Measurements from ENCODE around the gene ZNF609.

DNA sequence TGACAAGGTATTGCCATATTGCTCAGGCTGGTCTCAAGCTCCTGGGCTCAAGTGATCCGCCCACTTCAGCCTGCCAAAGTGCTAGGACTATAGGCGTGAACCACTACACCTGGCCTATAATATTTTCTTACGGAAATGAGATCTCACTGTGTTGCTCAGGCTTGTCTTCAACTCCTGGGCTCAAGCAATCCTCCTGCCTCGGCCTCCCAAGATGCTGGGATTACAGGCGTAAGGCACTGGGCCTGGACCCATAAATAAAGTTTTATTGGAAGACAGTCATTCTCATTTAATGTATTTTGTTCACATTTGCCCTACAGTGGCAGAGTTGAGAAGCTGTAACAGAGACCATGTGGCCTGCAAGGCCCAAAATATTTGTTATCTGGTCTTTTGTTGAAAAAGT lies 173.0 kb downstream of the ZNF609 start:
- TF ChIP-seq POLR2A (IDR thresholded peaks at IDR 0.05) (no peak), POLR2AphosphoS5 (IDR thresholded peaks at IDR 0.05) (no peak)
- TF ChIP-seq, protein P1, sequence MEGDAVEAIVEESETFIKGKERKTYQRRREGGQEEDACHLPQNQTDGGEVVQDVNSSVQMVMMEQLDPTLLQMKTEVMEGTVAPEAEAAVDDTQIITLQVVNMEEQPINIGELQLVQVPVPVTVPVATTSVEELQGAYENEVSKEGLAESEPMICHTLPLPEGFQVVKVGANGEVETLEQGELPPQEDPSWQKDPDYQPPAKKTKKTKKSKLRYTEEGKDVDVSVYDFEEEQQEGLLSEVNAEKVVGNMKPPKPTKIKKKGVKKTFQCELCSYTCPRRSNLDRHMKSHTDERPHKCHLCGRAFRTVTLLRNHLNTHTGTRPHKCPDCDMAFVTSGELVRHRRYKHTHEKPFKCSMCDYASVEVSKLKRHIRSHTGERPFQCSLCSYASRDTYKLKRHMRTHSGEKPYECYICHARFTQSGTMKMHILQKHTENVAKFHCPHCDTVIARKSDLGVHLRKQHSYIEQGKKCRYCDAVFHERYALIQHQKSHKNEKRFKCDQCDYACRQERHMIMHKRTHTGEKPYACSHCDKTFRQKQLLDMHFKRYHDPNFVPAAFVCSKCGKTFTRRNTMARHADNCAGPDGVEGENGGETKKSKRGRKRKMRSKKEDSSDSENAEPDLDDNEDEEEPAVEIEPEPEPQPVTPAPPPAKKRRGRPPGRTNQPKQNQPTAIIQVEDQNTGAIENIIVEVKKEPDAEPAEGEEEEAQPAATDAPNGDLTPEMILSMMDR (IDR thresholded peaks at IDR 0.05): no peak

Measured in gastroesophageal sphincter (tissue), 3 donors.